Brain pericyte (primary cell): ENCODE results near the gene PAPOLA.
"Not testable (repeated sequence)": the region's sequence is repeated elsewhere in the genome, so short reads cannot be mapped to it uniquely, and the experiment has no call there.

Experiments
- DNase-seq: peaks from one replicate; pipeline ENCODE4 v3.0.0-alpha.2; 2012; ENCODE audit warnings: low read depth, low spot score

Gene PAPOLA

DNA sequence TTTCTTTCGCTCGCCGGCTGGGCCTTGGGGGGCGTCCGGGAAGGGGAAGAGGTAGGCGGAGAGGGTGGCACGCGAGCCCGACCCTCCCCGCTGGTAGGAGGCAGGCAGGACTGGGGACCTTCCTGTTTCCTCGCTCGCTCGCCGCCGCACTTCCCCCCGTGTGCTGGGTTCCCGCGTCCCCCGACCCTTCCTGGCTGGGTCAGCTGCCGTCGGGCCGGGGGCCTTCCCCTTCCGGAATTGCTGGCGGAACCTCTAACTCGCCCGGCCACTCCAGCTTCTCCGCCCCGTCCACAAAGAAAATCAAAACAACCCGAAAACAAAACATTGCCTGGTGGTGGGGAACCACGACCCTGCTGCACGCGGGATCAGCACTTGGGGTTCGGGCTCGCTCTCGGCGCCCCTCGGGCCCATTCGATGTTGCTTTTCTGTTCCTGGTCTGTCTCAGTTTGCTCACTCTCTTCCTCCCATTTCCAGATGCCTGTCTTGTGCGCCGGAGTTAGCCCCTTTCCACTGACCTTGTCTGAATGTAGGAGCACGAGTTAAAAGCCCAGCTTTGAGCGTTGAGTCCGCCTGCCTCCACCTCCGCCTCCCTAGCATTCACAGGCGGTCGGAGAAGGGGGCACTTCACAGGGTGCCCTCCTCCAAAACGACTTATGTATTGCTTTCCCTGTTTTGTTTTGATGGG is 581 bp downstream of the PAPOLA start:
- no peak for DNase-seq

DNA sequence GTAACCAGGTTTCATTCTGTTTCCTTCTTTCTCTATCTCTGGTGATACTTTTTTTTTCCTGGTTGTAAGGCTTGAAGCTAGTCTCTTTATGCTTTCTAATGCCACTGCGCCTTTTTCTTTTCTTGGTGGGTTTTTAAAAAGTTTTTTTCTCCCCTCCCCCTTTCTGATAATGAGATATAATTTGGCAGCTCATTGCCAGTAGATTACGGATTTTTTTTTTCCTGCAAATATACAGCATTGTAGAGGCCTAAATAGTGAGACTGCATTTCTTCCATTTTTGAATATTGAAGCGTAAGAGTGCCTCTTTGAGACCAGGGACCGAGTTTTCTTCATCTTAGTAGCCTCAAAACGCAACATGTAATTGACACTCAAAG is 1.1 kb downstream of the PAPOLA start:
- no peak for DNase-seq

DNA sequence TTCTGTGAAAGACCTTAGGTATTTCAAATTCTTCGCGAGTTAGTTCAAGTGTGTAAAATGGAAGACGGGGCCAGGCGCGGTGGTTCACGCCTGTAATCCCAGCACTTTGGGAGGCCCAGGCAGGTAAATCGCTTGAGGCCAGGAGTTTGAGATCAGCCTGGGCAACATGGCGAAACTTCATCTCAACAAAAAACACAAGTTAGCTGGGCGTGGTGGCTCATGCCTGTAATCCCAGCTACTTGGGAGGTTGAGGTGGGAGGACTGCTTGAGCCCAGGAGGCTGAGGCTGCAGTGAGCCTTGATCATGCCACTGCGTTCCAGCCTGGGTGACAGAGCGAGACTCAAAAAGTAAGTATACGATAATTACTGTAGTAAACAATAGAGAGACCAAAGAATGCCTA is 2.2 kb downstream of the PAPOLA start:
- not testable (repeated sequence) for DNase-seq

DNA sequence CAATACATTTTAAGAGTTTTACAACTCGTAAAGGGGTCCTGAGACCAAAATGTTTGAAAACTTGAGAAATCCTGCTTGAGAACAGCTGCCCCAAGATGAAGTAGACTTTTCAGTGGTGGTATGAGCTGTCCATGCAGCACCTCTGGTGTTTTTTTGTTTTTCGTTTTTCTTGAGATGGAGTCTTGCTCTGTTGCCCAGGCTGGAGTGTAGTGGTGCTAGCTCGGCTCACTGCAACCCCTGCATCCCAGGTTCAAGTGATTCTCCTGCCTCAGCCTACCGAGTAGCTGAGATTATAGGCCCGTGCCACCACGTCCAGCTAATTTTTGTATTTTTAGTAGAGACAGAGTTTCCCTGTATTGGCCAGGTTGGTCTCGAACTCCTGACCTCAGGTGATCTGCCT is 5.5 kb downstream of the PAPOLA start:
- DNase-seq = no peak

DNA sequence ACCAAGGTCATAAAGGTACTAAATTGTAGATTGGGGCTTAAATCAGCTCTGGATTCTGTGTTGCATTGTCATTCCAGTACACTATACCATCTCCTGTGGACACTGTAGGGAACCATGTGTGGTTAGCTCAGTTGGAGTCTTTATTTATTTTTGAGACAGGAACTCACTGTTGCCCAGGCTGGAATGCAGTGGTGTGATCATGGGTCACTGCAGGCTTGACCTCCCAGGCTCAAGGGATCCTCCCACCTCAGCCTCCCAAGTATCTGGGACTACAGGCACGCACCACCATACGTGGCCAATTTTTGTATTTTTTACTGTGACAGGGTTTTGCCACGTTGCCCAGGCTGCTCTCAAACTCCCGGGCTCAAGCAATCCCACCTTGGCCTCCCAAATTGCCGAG is 6.7 kb downstream of the PAPOLA start:
- DNase-seq = no peak

DNA sequence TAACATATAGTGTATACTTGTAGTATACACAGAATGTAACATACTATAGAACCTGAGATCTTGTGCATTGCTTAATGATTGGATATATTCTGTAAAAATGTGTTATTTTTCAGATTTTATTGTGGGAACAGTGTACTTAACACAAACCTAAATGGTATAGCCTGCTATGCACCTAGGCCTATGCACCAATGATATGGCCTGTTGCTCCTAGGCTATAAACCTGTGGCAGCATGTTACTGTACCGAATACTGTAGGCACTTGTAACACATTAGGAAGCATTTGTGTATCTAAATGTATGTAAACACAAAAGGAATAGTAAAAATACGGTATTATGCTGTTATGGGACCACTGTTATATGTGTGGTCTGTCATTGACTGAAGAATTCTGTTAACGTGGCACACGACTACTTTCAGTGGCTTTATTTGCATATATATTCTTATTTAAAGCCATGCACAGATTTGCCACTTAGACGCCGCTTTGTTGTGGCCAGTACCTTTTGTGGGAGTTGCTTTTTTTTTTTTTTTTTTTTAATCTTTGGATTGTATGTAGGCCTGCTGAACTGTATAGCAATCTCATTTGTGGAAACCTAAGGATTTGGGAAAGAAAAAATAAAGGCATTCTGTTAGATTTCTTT is 7.4 kb downstream of the PAPOLA start:
- no peak for DNase-seq

DNA sequence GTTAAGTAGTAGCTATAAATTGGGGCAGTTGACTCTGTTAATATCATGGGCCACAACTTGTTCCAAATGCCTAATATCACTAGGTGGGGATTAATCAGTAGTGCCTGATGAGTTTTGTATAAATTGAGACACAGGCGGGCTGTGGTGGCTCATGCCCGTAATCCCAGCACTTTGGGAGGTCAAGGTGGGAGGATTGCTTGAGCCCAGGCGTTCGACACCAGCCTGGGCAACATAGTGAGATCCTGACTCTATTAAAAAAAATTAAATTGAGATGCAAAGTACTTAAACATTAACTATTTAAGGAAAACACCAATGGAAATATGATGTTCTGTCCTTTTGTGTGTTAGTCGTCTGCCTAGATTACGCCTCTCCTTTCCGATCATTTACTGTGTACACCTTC is 9.0 kb downstream of the PAPOLA start:
- DNase-seq = no peak

DNA sequence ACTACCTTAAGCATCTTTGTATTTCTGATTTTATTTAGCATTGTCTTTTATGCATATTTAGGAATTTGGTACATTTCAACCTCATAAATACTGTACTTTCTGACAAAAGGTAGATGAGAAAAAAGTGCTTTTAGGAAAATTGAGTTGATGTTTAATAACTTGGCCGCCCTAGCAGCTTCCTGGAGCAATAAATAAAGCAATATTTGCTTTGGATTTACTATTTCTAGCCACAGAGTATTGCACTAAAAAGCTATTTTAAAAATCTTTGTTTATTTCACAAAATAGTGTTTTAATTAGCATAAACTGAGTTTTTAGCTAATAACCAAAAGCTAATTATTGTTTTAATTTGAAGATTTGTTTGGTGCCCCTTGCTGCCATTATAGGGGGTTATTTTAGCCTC is 9.5 kb downstream of the PAPOLA start:
- DNase-seq = no peak

DNA sequence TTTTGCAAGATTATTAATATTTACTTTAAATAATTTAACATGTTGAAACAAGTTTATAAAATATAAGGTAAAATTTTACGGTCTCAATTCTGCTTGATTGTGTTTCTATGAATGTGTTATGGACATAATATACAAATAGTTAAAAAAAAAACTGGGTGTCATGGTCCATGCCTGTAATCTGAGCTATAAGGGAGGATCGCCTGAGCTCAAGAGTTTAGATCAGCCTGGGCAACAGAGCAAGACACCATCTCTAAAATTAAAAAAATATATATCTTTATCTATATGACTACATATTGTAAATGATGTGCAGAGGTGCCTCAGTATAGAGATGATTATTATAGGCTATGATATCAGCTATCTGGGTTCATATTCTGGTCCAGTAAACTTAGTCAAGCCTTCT is 9.9 kb downstream of the PAPOLA start:
- DNase-seq = no peak

DNA sequence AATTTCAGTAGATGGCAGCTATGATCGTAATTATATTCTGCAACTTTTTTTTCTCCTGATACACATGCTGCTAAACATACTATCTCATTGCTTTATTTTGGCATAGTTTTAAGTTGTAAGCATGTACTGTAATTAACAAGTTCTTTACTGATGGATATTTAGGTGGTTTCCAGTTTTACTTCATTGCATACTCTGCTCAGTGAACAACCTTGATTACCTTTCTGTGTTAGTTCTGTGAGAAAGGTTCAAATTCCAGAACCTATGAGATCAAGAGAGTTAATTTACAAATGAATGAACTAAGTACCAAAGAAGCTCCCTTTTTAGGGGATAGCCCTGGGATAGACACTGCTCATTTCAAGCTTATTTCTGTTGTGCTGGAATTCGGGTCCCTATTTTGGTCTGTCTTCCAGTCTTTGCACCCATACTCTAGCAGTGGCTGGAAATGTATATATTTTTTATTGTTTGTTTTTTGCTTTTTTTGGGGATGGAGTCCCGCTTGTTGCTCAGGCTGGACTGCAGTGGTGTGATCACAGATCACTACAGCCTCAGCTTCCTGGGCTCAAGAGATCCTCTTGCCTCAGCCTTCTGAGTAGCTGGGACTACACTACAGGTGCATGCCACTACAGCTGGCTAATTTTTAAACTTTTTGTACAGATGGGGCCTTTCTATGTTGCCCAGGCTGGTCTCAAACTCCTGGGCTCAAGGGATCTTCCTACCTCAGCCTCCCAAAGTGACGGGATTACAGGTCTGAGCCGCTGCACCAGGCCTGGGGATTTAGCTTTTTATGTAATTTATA is 10.6 kb downstream of the PAPOLA start:
- DNase-seq = no peak

DNA sequence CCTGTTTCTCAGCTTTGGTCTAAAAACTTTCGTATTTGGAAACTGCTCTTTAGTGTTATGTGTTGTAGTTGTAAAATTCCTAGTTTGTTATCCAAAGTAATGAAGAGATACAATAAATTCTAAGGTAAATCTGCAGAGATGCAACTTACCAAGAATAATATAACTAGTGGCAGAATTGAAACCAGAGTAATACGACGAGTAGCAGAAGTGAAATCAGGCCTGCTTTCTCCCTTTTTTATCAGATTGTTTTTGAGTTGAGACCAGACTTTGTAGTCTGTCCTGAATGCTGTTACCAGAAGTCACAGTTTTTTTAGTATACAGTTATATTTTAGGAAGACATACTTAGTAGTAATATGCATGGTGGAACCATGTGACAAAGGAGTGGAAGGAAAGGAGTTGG is 12.5 kb downstream of the PAPOLA start:
- DNase-seq = no peak

DNA sequence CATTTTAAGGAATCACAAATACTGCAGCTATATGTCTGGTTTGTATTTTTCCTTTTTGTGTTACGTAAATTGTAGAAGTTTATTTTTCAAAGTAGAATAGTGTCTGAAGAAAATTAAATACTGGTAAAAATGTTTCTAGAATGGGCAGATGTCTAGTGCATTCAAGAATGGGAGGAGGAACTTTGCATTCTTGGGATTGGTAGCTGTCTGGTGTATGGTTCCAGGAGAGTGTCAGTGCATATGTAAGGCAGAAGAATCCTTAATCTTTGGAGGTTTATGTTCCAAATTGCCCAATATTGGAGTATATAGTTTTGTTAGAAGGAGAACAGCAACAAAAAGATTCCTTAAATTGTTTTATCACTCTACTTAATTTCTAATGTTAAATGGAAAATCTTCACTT is 13.5 kb downstream of the PAPOLA start:
- DNase-seq = no peak

DNA sequence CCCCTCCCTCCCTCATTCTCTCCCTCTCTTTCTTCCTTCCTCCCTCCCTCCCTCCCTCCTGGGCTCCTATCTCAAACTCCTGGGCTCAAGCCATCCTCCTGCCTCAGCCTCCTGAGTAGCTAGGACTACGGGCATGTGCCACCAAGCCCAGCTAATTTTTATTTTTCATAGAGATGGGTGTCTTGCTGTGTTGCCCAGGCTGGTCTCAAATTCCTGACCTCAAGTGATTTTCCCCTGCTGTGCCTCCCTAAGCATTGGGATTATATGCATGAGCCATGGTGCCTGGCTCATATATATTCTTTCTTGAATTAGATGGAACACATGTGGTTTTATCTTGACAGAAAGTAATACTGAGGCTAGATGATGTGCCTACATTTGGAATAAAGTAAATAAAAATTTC is 14.2 kb downstream of the PAPOLA start:
- no peak for DNase-seq

DNA sequence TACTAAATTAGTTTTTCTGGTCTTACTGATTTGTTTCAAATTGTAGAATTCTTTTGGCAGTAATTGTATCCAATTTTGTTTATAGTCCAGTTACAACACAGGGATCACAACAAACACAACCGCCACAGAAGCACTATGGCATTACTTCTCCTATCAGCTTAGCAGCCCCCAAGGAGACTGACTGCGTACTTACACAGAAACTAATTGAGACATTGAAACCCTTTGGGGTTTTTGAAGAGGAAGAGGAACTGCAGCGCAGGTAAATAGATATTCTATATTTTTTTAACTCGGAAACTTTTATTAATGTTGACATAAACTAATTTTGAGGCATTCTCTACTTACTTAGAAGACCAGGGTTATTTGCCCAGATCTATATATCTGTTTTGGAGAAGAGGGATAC is 17.8 kb downstream of the PAPOLA start:
- DNase-seq = no peak

DNA sequence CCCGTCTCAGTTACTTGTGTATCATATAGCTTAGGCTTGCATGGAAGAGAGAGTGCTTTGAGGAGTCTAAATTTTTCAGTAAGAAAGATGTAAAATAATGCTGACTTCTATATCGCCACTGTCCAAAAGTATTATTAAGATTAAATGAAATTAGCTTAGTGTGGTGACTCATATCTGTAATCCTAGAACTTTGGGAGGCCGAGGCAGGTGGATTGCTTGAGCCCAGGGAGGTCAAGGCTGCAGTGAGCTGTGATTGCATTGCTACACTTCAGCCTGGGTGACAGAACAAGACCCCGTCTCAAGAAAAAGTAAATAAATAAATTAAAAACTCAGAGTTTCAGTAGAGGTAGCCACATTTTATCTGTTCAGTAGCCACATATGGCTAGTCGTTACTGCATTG is 23.3 kb downstream of the PAPOLA start:
- no peak for DNase-seq

DNA sequence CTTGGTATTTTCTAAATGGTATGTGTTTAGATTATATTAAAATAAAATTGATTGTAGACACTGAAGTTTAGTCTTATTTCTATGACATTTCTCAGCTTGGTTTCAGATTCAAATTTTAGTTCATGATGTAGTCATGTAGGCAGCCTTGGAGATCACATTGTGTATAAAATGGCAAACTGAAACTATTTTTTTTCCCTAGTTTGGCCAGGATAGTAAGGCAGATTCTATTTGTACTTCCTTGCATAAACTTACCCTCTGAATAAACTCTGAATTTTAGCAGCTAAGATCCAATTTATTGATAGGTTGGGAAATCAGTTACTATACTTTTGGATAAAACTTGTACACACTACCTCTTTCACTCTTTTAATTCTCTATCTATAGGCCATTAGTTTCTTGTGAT is 30.4 kb downstream of the PAPOLA start:
- no peak for DNase-seq

DNA sequence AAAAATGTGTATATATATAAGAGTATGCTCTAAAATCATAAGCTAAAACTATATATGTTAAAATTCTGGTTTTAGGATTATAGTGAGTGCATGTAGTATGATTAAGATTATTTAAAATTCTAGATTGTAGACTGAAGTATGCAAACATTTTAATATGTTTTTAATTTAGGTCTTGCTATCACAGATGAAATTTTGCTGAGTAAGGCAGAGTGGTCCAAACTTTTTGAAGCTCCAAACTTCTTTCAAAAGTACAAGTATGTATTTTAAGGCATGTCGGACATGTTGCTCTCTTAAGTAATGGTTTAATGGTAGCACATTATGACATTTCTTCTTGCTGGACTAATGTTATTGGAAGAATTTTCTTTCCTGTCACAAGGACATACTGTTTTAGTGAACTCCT is 34.6 kb downstream of the PAPOLA start:
- DNase-seq = no peak

DNA sequence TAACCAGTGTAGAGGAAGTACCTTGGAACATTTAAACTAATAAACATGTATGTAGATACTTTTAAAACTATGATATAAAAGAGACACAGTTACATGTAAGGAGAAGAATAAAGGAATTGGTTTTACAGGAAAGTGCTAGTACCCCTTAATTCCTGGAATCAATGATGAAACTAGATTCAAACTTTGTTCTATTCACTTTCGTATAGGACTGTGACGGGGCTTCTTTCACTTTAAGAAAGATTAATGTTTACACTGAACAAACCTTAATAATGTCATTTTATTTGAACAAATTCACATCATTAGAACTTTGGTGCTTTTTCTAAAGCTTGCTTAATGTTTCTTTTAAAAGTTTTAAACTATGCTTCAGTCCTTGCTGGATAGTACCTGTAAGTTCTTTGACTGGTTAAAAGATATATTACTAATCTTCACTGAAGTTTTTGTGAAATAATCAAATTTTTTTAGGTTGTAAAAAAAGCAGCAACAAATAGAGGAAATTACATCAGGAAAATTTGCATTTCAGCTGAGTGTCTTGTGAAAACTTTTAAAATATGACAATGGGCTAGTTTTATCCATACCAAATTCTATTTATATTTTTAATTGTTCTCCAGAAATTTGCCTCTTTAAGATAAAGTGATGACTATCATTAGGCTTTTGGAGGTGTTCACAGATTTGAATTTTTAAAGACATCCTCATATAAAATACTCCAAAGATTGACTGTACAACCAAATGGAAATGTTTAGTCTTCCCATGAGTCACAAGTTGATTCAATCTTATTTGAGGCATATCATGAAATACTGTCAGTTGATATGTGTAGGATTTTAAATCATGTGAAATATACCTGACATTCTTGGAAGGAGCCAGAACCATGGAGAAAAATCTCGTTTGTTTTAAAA is 36.2 kb downstream of the PAPOLA start:
- DNase-seq = no peak

DNA sequence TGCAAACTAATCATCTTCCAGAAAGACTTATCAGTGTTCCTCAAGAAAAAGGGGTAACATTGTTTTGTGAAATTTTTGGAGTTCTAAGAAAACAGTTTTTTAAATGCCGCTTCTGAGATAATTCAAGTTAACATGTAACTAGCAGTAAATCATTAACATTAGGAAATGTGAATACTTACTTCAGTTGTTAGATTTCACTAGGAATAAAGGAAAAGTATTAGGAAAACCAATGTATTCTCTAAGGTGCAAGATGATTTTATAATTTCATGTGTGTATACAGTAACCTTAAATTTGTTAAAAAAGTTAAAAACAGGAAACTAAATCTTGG is 36.8 kb downstream of the PAPOLA start:
- no peak for DNase-seq

DNA sequence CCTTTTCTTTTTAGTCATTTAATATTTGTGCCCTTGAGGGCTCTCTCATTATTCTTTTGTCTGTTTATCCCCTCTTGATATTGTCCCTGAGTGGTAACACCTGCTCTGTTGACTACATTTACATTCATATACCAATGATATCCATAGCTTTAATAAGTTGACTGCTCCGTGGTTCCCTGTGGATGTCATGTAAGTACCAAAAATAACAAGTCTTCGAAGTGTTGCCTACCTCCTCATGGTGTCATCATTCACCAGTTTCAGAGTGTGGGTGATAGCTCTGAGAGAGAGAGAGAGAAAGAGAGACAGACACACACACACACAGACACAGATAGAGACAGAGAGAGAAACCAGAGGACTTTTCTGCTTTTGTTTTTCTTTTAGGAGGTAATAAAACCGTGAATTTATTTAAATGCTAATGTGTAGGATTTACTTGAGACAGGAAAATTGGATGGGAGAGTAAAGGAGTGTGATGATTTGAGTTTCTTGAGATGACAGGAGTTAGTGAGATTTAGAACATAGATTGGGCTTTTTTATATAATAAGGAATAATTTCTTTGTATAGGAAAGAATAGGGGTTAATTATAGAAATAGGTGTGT is 52.2 kb downstream of the PAPOLA start:
- DNase-seq = no peak

DNA sequence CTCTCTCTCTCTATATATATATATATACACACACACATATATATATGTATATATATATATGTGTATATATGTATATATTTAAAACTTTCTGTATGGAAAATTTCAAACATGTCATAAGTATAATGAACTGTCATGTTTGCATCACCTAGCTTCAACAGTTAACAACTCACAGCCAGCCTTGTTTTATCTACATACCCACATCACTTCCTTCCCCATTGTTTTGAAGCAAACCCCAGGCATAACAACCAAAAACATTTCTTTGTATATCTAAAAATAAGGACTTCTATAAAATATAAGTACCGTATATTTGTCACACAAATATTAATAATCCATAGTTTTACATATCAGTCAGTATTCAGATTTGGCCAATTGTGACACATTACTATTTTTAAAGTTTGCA is 57.4 kb downstream of the PAPOLA start:
- DNase-seq = no peak

DNA sequence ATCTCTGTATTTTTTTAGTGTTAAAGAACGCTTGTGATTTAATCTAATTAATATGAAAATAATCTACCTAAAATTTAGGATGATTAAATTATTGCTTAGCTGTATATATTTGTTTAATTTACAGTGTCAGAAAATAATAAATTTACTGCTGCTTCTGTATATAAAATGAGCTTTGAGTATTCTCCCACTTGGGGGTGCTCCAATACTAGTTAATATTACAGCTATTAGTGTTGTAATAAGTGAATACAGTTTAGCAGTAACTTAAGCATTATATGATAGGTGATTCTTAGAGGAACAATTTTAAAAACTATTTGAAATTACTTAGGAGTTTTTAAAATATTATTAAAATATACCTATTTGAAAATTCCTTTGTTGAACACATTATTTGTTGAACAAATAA is 62.2 kb downstream of the PAPOLA start:
- DNase-seq = no peak
